Measurements from ENCODE around the gene PPP2R5E. TPM values are rescaled to one million over a fixed set of nuclear protein-coding genes. Genes with fewer than 3 reads are reported as not detected.

Gene PPP2R5E
- total RNA-seq, 4 donors from 2014 or later = 26.3 to 30.7 (median 30.2) TPM

- WGBS = 61% methylated on average over 2 of the region's 2 CpGs
- intact Hi-C loops (cut with DNase I) = no loop called here
- H3K4me3 ChIP-seq = no peak overlapping the region
- no peak overlapping the region for H3K27ac ChIP-seq (replicated peaks in 1 of 4)
- peaks cover 0 to 12% (median 4%) of the 10 kb centered on the region in 4 donors for H3K36me3 ChIP-seq
- TF ChIP-seq EP300 (IDR thresholded peaks at IDR 0.05) (no peak), POLR2A (IDR thresholded peaks at IDR 0.05; ENCODE audit: low read depth) (no peak), POLR2AphosphoS5 (IDR thresholded peaks at IDR 0.05) (no peak), CTCF (IDR thresholded peaks at IDR 0.05) (no peak)
- H3K9me3 ChIP-seq = no peaks in the 10 kb centered on the region
- no peak for DNase-seq (ENCODE audit: extremely low spot score)
- no peaks in the 10 kb centered on the region for H3K27me3 ChIP-seq
- H3K4me1 ChIP-seq = peaks cover 0 to 27% (median 12%) of the 10 kb centered on the region in 4 donors
Observed at GRCh38 chr14:63421226-63421625, 122.0 kb downstream of the PPP2R5E start.

GRCh38 chr14:63418020-63418419, 125.2 kb downstream of the PPP2R5E start:
- Histone ChIP-seq H3K9me3 (no peaks in the 10 kb centered on the region), H3K4me1 (peaks cover 0 to 11% (median 3%) of the 10 kb centered on the region in 4 donors), H3K27me3 (no peaks in the 10 kb centered on the region), H3K36me3 (peaks cover 0 to 18% (median 10%) of the 10 kb centered on the region in 4 donors), H3K4me3 (no peak overlapping the region), H3K27ac (replicated peaks in 1 of 4) (no peak overlapping the region)
- intact Hi-C loops (cut with DNase I) = no loop called here
- DNase-seq (ENCODE audit: extremely low spot score) = no peak
- TF ChIP-seq POLR2A (IDR thresholded peaks at IDR 0.05; ENCODE audit: low read depth) = no peak
- no peak for TF ChIP-seq CTCF (IDR thresholded peaks at IDR 0.05)
- TF ChIP-seq EP300 (IDR thresholded peaks at IDR 0.05) = no peak
- TF ChIP-seq POLR2AphosphoS5 (IDR thresholded peaks at IDR 0.05) = no peak
- 94% methylated on average over 3 of the region's 3 CpGs for WGBS

GRCh38 chr14:63413009-63413408, 130.2 kb downstream of the PPP2R5E start:
- DNase-seq (ENCODE audit: extremely low spot score) = no peak
- Histone ChIP-seq H3K27ac (replicated peaks in 1 of 4) (no peak overlapping the region), H3K4me3 (no peak overlapping the region), H3K4me1 (no peaks in the 10 kb centered on the region), H3K36me3 (peaks cover 0 to 26% (median 9%) of the 10 kb centered on the region in 4 donors), H3K9me3 (no peaks in the 10 kb centered on the region), H3K27me3 (no peaks in the 10 kb centered on the region)
- TF ChIP-seq CTCF (IDR thresholded peaks at IDR 0.05) = no peak
- TF ChIP-seq EP300 (IDR thresholded peaks at IDR 0.05) = no peak
- no peak for TF ChIP-seq POLR2AphosphoS5 (IDR thresholded peaks at IDR 0.05)
- no peak for TF ChIP-seq POLR2A (IDR thresholded peaks at IDR 0.05; ENCODE audit: low read depth)
- intact Hi-C loops (cut with DNase I) = no loop called here
- 90% methylated on average over 1 of the region's 1 CpG for WGBS

- no peak overlapping the region for H3K27ac ChIP-seq (replicated peaks in 1 of 4)
- WGBS = 83% methylated on average over 9 of the region's 9 CpGs
- no peaks in the 10 kb centered on the region for H3K27me3 ChIP-seq
- peaks cover 0 to 18% (median 5%) of the 10 kb centered on the region in 4 donors for H3K36me3 ChIP-seq
- no peak overlapping the region for H3K4me3 ChIP-seq
- no peaks in the 10 kb centered on the region for H3K9me3 ChIP-seq
- H3K4me1 ChIP-seq = peaks cover 7 to 32% (median 25%) of the 10 kb centered on the region in 4 donors
- TF ChIP-seq POLR2A (IDR thresholded peaks at IDR 0.05; ENCODE audit: low read depth) (no peak), CTCF (IDR thresholded peaks at IDR 0.05) (no peak), POLR2AphosphoS5 (IDR thresholded peaks at IDR 0.05) (no peak), EP300 (IDR thresholded peaks at IDR 0.05) (no peak)
- no peak for DNase-seq (ENCODE audit: extremely low spot score)
- intact Hi-C loops (cut with DNase I) = no loop called here
Observed at GRCh38 chr14:63406333-63406732, 136.8 kb downstream of the PPP2R5E start.

- intact Hi-C loops (cut with DNase I) = no loop called here
- no peak overlapping the region for H3K4me3 ChIP-seq
- TF ChIP-seq POLR2AphosphoS5 (IDR thresholded peaks at IDR 0.05) (no peak), CTCF (IDR thresholded peaks at IDR 0.05) (no peak), EP300 (IDR thresholded peaks at IDR 0.05) (no peak), POLR2A (IDR thresholded peaks at IDR 0.05; ENCODE audit: low read depth) (no peak)
- H3K27me3 ChIP-seq = no peaks in the 10 kb centered on the region
- H3K9me3 ChIP-seq = no peaks in the 10 kb centered on the region
- DNase-seq (ENCODE audit: extremely low spot score) = no peak
- H3K36me3 ChIP-seq = peaks cover 0 to 13% (median 5%) of the 10 kb centered on the region in 4 donors
- H3K4me1 ChIP-seq = peaks cover 9 to 38% (median 30%) of the 10 kb centered on the region in 4 donors
- H3K27ac ChIP-seq (replicated peaks in 1 of 4) = no peak overlapping the region
Observed at GRCh38 chr14:63405715-63406114, 137.5 kb downstream of the PPP2R5E start.
